ENCODE data around the gene DNAJB8. TPM values are rescaled to one million over a fixed set of nuclear protein-coding genes. Genes with fewer than 3 reads are reported as not detected.

DNAJB8 gene
- total RNA-seq (2022; extraction: Qiagen RNA extraction) = not detected in 5 replicates

DNA sequence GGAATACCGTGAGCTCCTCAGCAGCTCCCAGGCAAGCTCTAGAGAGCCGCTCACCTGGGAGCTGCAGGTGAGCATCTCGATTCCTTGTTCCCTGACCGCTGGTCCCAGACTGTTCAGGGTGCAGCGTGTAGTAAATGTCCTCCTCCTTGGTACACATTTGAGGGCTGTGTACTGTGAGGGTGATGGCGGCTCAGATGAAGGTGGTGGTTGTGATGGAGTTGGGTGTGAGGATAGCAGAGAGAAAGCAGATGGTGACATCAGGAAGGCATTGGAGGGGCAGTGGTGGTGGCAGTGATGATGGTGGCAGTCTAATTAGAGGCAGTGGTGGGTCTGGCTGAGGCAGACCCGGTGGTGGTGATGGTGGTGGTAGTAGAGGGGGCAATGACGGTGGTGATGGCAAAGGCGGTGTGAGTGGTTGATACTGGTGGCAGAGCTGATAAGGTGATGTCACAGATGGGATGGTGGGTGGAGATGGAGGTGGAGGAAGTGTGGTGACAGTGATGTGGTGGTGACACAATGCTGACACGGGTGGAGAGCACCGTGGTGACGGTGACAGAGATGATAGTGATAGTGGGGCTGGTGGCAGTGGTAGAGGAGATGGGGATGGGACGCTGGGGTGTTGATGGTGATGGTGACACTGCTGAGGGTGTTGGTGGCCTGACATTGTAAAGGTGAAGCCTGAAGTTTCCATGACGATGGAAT is at the start of gene DNAJB8:
Gene DNAJB8 (minus strand): TSS at position 51 of the 702 bp plus-strand sequence. CDS start 3,645 bp downstream, outside the sequence.

DNA sequence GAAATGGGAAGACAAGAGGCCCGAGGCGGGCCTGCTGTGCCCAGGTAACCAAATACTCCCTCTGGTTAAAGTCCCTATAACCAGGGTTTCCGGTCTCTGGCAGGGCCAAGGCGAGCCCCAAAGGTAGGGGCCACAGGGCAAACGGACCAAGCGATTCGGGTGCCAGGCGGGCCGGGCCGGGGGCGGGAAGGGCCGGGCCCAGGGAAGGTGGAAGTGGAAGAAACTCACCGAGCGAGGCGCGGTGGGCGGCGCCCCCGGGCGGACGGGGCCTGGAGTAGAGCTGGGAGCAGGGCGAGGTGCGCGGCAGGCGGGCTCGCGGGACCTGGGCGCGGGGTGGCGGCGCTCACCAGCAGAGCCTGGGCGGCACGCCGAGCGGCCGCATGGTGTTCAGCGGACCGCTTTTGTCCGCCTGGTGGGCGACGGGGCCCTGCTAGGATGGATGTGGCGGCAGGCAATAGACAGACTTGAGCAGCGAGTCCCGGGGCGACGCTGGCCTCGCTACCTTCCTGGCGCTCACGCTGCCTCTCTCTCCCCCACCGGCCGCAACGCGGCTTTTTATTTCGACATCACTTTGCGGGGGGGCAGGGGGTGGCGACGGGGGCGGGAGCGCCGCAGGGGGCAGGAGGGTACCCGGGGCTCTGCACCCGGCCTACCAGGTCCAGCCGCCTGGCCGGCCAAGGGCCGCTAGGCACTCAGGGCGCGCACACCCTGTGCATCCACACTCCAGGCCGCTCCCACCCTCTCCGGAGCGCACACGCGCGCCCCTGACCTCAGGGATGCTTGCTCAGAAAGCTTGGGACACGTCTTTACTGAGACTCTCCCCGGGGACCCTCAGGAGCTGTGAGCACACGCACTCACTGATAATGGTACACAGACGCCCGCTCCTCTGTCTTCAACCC is 26.2 kb upstream of the DNAJB8 start, which contains the start of gene GATA2:
Gene GATA2 (minus strand): TSS at position 531 of the 899 bp plus-strand sequence. CDS start 6,170 bp downstream, outside the sequence.

Other genes with a start within 250 kb of the DNAJB8 start
- 3.7 to 5.5 TPM (median 4.5 TPM) in 5 replicates for gene GATA2, start 26.3 kb upstream of the DNAJB8 start, total RNA-seq (2022; extraction: Qiagen RNA extraction)
- 153 to 173 TPM (median 163 TPM) in 5 replicates for gene RPN1, start 183.9 kb upstream of the DNAJB8 start, total RNA-seq (2022; extraction: Qiagen RNA extraction)